HG03354 (cell line): ENCODE data around the gene CELA3A.
"Not testable (repeated sequence)": the region's sequence is repeated elsewhere in the genome, so short reads cannot be mapped to it uniquely, and the experiment has no call there.

Experiments used
- ATAC-seq: cut with Tn5 transposase; IDR thresholded peaks from one replicate; pipeline ENCODE4 v1.9.1; 2021; ENCODE audit warnings: mild to moderate bottlenecking; ENCODE audit not compliant: unreplicated experiment, poor library complexity, severe bottlenecking

CELA3A gene

DNA sequence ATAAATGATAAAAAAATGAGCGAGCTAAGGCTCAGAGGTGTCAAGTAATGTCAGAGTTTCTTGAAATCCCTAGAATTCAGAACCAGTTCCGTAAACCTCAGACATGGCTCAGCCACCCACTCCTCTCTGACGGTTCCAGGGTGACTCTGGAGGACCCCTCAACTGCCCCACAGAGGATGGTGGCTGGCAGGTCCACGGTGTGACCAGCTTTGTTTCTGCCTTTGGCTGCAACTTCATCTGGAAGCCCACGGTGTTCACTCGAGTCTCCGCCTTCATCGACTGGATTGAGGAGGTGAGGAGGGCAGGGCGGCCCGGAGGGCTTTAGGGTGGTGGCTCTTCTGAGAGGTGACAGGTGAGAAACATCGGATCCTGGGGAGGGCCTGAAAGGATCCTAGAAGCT, 8.1 kb downstream of the CELA3A start:
- not testable (repeated sequence) for ATAC-seq

DNA sequence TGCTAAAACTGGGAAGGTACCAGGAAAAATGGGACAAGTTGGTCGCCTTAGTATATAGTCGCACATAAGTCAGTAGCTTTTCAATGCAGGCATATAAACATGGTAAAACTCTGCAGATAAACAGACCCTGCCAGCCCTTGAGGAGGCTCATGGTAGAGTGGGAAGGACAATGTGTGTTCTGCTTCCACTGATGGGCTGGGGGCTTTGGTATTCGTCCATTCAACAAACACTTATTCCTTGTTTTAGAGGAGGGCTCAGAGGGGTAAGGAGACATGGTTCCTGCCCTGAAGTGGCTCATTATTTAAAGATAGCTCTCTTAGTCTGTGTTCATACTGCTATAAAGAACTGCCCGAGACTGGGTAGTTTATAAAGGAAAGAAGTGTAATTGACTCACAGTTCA, 11.3 kb downstream of the CELA3A start:
- ATAC-seq, result not testable (repeated sequence)

DNA sequence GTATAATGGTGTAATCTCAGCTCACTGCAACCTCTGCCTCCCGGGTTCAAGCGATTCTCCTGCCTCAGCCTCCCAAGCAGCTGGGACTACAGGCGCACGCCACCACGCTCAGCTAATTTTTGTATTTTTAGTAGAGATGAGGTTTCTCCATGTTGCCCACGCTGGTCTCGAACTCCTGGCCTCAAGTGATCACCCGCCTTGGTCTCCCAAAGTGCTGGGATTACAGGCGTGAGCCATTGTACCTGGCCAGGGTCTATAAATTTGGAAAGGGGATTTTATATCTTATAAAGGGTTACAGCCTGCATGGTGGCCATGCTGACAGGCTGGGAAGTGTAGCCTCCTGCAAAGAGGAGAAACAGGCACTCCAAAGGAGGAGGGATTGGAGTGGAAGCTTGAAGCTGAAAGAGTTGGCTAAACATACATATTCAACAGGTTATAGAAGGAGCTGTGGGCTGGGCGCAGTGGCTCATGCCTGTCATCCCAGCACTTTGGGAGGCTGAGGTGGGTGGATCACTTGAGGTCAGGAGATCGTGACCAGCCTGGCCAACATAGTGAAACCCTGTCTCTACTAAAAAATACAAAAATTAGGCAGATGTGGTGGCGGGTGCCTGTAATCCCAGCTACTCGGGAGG, 13.2 kb downstream of the CELA3A start:
- not testable (repeated sequence) for ATAC-seq

DNA sequence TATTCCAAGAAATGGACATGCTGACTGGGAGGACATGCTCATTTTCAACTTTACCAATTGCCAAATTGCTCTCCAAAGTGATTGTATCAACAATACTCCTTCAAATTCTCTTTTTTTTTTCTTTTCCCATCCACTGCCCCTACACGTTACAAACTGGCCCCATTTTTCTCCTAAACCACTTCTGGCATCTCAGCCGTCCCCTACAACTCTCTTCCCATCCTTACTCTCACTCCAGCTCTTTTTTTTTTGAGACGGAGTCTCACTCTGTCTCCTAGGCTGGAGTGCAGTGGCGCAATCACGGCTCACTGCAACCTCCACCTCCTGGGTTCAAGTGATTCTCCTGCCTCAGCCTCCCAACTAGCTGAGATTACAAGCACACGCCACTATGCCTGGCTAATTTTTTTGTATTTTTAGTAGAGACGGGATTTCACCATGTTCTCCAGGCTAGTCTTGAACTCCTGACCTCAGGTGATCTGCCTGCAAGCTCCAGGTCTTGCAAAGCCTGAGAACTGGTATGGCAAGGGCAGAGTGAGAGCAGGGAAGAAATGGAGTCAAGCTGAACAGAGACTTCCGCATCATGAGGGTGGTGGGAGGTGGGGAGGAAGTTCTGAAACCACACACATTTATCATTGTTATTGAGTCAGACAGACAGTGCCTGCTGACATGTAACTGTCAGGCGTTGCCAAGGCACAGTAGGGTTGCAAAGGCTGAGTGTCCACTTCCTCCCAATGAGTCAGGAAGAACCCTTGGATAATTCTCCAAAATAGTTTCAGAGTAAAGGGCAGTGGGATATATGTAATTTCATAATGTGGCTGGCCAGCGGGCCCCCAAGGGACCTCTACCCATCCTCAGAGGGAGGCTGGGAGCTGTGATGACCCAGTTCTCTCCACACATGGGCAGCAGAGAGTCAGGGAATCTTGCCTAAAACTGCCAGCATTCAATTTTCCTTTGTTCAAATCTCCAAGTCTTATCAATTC, 17.4 kb downstream of the CELA3A start:
- peak; percentile 83 for ATAC-seq

DNA sequence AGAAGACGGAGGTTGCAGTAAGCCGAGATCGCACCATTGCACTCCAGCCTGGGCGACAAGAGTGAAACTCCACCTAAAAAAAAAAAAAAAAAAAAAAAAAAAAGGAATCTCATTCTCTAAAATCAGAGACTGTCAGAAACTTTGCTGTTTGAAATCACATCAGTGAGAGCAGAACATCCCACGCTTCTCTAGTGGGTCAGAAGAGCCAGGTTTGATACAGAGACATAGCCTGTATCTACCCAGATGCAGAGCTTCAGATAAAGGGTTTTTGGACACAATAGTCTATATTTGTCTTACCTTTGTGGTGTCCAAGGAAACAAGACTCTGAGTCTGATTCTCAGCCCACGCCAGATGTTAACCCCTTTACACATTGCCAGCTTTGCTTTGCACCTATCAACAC, 19.6 kb downstream of the CELA3A start:
- no peak for ATAC-seq

DNA sequence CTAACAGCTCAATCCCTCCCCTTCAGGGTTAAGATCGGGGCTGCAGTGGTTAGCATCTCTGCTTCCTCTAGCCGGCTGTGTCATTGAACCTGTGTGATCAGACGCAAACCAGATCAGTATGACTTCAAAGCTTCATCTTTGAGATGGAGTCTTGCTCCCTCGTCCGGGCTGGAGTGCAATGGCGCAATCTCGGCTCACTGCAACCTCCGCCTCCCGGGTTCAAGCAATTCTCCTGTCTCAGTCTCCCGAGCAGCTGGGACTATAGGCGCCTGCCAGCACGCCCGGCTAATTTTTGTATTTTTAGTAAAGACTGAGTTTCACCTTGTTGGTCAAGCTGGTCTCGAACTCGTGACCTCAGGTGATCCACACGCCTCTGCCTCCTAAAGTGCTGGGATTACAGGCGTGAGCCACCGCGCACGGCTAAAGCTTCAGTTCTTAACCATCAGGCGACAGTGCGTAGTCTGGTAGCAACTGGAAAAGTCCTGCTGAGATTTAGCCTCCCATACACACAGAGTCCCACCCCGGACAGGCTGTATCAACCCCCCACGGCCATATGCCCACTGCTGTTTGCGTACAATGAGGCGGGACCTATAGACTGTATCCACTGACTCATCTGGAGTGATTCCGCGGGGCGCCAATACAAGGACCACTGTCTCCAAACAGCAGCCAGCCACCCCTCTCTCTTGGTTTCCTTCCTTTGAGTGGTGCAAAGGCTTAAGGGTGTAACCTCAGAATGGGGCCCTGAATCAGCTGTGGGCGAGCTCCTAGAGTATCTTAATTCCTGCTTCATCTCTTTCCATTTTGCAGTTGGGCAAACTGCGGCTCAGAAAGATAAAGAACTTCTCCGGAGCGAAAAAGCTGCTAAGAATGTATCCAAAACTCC, 23.3 kb downstream of the CELA3A start:
- peak; percentile 54 for ATAC-seq

DNA sequence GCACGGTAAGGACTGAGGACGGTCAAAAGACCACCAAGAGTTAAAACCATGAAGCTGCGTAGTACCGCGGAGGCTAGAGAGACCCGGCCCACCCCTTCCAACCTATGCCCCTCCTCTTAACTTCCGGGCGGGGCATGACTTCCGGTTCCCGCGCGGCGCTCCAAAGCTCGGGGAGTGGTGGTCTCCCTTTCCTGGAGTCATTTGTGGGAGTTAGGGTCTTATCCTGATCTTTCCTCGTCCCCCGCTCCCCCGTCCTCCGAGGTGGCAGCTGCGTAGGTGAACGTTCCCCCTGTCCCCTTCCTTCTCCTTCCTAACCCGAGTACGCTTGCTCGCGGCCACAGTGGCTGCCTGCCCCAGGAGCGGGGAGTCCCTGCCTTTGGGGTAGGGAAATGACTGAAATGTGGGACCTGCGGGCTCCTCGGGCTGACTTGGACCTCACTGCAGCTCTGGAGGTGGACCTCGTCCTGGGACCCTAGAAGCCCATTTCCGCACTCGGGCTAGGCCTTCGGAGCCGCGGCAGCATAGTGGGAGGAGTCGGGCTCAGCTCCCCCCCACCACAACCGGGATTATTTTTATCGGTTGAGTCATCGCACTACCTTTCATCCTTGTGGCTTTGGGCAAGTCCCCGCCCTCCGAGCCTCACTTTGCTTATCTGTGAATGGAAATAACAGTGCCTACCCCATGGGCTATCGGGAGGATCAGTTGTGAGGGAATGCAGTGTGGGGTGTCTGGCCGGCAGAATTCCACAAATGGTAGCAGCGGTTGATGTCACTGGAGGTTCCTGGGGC, 24.1 kb downstream of the CELA3A start:
- ATAC-seq, result peak; percentile 73

DNA sequence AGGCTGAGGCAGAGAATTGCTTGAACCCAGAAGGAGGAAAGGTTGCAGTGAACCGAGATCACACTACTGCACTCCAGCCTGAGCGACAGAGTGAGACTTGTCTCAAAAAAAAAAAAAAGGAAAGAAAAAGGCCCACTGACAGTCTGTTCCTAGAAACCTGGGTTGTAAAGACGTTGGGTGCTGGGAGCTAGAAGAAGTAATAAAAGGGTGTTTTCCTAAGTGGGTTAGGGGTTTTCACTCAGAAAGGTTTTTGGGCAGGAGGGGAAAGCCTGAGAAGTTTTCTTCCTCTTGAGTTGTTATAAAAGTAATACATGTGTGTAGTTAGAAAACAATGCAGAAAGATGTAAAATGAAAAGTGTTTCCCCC, 25.4 kb downstream of the CELA3A start:
- ATAC-seq, result no peak

DNA sequence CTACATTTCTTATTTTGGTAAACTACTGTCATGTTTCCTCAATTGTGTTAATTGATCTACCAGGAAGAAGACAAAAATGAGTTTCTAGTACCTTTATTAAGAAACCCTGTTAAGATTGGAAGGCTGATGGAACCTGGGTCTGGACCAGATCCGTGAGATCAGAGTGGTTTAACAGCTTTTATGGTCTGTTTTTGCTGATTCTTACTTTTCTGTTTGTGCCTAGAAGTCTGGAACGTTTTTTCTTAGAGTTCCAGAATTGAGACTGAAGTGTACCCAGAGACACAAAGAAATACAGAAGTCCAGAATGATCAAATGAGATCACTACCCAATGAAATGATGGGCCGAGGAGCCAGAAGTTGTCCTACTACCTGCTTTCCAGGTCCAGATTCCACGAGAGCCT, 28.6 kb downstream of the CELA3A start:
- no peak for ATAC-seq

DNA sequence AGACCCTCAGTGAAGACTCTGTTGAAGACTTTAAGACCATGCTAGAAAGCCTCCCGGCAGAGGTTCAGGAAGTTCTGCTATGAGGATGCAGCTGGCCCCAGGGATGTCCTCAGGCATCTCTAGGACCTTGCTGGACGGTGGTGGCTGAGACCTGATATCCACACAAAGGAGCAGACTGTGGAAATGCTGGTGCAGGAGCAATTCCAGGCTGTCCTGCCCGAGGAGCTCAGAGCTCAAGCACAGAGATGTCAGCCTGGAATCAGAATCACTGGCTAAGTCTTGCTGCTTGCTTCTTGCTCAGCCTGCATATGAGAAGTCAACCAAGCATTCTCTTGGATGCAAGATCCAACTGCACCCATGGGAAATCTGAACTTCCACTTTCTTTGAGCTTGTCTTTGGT, 29.0 kb downstream of the CELA3A start:
- ATAC-seq, result no peak

DNA sequence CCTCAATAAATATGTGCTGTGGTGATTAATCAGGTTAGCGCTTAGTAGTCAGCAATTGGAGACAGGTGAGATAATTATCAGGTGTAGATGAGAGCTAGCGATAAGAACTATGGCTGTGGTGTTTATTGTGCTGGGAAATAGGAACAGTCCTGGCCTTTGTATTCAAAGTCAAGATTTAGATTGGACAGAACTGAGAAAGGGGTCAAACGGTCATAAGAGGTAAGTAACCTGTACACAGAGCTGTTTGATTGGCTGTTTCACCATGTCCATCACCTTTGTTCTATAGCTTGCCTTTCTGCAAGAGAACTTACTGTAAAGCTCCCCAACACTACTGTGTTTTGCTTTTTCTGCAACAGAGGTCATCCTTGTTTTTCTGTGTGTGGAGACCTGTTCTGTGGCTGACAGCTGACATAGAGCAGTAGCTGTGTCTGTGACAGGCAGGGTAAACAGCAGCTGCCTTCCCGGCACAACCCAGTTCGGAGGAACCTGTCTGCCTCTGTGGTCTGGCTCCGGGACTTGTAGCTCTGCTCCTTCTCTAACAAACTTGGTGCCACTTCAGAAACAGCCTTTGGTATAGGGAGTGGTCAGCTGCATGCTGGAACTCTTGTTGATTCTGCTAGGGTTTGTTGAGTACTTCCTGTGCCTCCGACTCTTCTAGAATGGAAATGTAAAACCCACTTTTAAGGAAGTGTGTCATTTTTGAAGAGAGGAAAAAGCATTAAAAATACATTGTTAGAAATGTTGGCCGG, 29.9 kb downstream of the CELA3A start:
- ATAC-seq, result no peak

DNA sequence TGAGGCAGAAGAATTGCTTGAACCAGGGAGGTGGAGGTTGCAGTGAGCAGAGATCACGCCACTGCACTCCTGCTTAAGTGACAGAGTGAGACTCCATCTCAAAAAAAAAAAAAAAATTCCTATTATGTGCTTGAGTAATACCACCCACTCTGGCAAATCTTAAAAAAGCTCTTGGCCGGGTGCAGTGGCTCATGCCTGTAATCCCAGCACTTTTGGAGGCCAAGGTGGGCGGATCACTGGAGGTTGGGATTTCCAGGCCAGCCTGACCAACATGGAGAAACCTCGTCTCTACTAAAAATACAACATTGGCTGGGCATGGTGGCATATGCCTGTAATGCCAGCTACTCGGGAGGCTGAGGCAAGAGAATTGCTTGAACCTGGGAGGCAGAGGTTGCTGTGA, 33.4 kb downstream of the CELA3A start:
- ATAC-seq, result not testable (repeated sequence)

DNA sequence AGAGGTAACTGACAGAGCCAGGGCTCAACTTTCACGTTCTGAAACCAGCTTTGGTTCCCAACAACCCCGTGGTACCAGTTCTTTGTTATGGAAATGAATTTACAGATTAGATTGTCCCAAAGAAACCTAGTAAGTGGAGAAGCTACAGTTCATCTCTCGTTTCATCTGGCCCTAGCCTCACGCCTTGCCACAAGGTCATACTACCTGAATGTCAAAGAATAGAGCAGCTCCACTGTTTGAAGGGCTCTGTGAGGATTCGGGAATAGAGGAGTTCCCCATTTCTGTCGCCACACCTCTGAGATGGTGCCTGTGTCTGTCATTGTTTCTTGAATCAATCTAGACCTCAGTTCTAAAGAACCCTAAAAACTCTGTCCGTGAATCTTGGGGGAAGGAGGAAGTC, 36.1 kb downstream of the CELA3A start:
- no peak for ATAC-seq

DNA sequence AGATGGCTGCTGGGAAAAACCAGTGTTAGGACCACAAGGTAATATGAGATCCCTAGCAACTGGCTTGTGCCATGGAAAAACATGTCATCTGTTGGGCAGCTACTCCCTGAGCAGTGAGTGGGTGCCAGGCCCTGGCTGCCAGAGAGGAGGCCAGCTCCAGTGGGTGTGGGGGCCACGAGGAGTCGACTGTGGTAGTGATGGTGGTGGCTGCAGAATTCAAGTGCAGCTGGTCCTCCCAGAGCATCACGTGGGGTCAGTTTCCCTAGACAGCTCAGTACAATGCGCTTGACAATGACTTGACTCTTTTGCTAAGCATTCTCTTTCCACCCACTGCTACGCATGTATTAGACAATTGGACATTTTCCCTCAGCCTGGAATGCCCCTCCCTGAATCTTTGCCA, 36.6 kb downstream of the CELA3A start:
- no peak for ATAC-seq

DNA sequence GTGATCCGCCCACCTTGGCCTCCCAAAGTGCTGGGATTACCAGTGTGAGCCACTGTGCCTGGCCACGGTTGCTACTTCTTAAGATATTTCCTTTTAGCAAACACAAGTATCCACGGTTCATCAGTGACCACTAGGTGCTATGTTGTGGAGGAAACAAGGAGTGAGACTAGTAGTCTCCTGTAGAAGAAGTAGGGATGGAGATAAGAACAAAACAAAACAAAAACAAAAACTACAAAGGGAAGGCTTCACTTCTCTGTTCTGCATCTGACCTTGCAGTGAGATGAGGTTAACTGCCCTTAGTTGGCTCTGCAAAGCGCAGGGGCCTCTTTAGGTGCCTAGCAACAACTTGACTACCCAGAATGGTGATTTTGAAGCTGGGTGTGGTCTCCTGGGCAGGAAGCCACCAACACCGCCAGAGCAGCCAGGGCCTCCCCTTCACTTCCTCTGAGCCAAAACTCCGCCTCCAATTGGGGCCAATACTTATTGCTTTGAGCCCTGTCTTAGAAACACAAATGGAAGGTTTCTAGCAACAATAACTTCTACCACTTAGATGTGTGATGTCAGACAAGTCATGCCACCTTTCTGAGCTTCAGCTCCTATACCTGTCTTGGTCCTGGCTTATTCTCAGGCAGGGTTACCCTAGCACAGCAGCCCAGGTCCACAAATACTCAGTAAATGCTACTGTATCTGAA, 38.3 kb downstream of the CELA3A start:
- ATAC-seq, result peak; percentile 97

DNA sequence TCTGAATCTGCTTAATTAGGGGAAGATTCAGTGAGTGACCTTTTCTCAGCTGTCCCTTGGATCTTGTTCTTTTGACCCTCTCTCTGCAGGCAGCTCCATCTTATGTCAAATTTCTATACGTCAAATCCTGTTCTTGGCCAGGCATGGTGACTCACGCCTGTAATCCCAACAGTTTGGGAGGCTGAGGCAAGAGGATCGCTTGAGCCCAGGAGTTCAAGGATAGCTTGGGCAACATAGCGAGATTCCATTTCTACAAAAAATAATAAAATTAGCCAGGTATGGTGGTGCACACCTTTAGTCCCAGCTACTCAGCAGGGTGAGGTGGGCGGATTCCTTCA, 38.8 kb downstream of the CELA3A start:
- ATAC-seq, result no peak

DNA sequence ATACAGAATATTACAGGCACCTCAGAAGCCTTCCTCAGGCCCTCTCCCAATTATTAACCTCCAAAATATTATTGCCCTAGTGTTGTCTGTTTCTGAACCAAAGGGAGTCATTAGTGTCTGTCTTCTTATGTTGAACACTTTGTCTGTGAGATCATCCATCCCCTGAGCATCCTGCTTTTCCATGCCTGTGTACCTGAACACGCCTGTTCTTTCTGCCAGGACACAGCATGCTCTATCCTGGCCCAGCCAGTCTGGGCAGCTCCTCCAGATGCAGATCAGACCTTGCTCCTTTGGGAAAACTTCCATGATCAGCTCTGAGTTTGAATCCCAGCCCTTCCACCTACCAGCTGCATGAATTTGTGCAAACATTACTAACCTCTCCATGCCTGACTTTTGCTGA, 40.0 kb downstream of the CELA3A start:
- ATAC-seq, result no peak

DNA sequence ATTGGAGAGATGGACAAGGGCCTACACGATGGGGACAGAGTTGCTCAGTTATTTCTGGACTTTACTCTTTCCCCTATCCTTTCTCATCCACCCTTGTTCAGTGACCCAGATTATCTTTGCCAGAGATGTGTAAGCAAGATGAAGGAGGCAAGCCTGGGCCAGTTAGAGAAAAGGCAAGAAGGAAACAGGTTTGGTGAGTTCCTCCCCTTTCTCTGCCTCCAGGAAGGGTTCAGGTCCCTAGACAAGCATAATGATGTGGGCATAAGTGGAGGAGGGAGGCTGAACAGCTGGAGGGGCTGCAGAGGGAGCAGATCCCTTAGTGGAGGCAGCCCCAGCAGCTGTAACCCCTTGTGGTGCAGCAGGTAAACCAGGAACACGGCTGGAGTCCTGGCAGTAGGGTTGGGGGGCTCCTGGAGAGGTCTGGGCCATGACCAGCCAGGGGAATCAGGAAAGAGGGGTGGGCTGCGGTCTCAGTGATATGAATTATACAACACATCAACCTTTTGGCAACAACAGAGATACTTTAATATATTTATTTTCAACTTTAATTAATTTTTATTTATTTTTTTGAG, 41.8 kb downstream of the CELA3A start:
- no peak for ATAC-seq
